SU-DHL-6 (cell line): Measurements from ENCODE around the gene PINLYP.

Experiments
- H2AFZ ChIP-seq: fragments of 200-600 bp; sonication (generic); 2 replicates; pipeline ENCODE4 v1.6.1; 2014; ENCODE audit warnings: low read depth, mild to moderate bottlenecking, moderate library complexity, mixed read lengths, antibody characterized with exemption, low read length; ENCODE audit not compliant: severe bottlenecking
- H3F3A ChIP-seq: fragments of 200-600 bp; shearing (Covaris generic); 2 replicates; pipeline ENCODE4 v1.6.0; 2016; ENCODE audit warnings: antibody characterized with exemption, mild to moderate bottlenecking; ENCODE audit not compliant: insufficient read depth
- H3K27ac ChIP-seq: fragments of 200-600 bp; sonication (generic); 2 replicates; pipeline ENCODE4 v1.5.1; 2016; ENCODE audit warnings: low read depth, mild to moderate bottlenecking, low read length, moderate library complexity, mixed read lengths
- H3K27me3 ChIP-seq: fragments of 200-600 bp; sonication (generic), shearing (Covaris generic); 2 replicates; pipeline ENCODE4 v1.6.0; 2014; ENCODE audit warnings: mild to moderate bottlenecking, low read length
- H3K36me3 ChIP-seq: fragments of 200-600 bp; sonication (generic); 2 replicates; pipeline ENCODE4 v1.6.1; 2014; ENCODE audit warnings: mild to moderate bottlenecking, low read length, mixed read lengths
- H3K4me2 ChIP-seq: fragments of 300-600, 200-600 bp; shearing (Covaris generic), sonication (generic); 2 replicates; pipeline ENCODE4 v1.6.0; 2014; ENCODE audit warnings: low read length, low read depth, mild to moderate bottlenecking; ENCODE audit not compliant: poor library complexity, severe bottlenecking
- H3K4me3 ChIP-seq: fragments of 200-600 bp; sonication (generic); 2 replicates; pipeline ENCODE4 v1.5.1; 2014; ENCODE audit warnings: antibody characterized with exemption, low read length, mild to moderate bottlenecking, mixed read lengths; ENCODE audit not compliant: insufficient read depth, poor library complexity, severe bottlenecking
- H3K79me2 ChIP-seq: fragments of 200-600 bp; sonication (generic); 2 replicates; pipeline ENCODE4 v1.6.1; 2014; ENCODE audit warnings: mild to moderate bottlenecking, low read length, moderate library complexity; ENCODE audit not compliant: insufficient read depth
- H3K9ac ChIP-seq: fragments of 200-600 bp; sonication (generic); 2 replicates; pipeline ENCODE4 v1.7.0; 2014; ENCODE audit warnings: mild to moderate bottlenecking, low read length
- H3K9me2 ChIP-seq: fragments of 200-600 bp; sonication (generic); replicated peaks from 2 replicates; pipeline ENCODE4 v1.6.1; 2014; ENCODE audit warnings: low read length; ENCODE audit not compliant: insufficient read depth
- H3K9me3 ChIP-seq: fragments of 200-600 bp; sonication (generic); 2 replicates; pipeline ENCODE4 v1.6.1; 2014; ENCODE audit warnings: low read length, mixed read lengths; ENCODE audit not compliant: insufficient read depth
- H4K20me1 ChIP-seq: fragments of 200-600 bp; sonication (generic); 2 replicates; pipeline ENCODE4 v1.6.1; 2014; ENCODE audit warnings: low read depth, mild to moderate bottlenecking, antibody characterized with exemption, low read length, moderate library complexity, mixed read lengths
- EZH2phosphoT487 ChIP-seq: fragments of 200-600 bp; sonication (generic), shearing (Covaris generic); conservative IDR thresholded peaks from 2 replicates; pipeline ENCODE4 v1.6.1; 2018; ENCODE audit warnings: mild to moderate bottlenecking, antibody characterized with exemption, low read length, moderate library complexity, mixed read lengths
- TF ChIP-seq, protein P1 (sequence below): fragments of 200-600 bp; sonication (generic); IDR thresholded peaks from one replicate; pipeline ENCODE4 v1.5.1; 2017; ENCODE audit warnings: antibody characterized with exemption, mild to moderate bottlenecking, low read length, moderate library complexity; ENCODE audit not compliant: insufficient read depth, poor library complexity, severe bottlenecking

PINLYP gene

DNA sequence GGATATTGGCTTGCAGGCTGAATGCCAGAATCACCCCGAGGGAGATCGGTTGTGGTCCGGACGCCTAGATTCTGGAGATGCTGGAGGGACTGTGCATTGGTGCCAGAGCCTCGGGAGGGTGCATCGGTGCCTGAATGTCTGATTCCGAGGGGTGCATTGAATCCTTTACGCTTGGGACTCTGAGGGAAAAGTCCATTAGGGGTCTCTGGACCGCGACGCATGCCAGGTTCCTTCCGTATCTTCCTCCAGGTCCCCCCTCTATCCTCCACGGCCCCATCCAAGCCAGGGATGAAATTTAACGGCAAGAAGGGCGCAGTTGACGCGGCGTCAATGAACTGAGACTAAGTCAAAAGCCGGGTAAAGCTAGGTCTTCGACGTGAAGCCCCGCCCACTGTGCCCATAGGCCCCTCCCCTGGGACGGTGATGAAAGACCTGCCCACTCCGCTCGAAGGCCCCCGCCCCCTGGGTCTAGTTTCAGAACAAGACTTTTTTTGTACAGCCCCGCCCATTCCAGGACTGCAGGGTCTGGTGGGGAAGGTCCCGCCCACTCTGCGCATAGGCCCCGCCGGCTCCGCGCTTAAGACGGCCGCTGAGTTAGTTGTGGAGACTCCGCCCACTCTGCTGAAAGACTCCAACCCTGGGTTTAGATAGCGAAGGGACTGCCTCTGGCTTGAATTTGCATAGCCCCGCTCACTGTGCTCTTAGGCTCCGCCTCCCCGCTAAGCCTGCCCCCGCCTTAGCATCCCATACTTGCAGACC is 41.9 kb upstream of the PINLYP start:
- Histone ChIP-seq H3K36me3 (no peaks in the 10 kb centered on the region), H3K79me2 (no peaks in the 10 kb centered on the region), H3K9me2 (no peaks in the 10 kb centered on the region), H3K27ac (peak overlapping the region; percentile 76), H3K27me3 (no peaks in the 10 kb centered on the region), H2AFZ (peak overlapping the region; percentile 67), H3F3A (peaks cover 19% of the 10 kb centered on the region), H3K9ac (peak overlapping the region; percentile 57), H4K20me1 (no peaks in the 10 kb centered on the region), H3K4me2 (peak overlapping the region; percentile 66), H3K9me3 (no peaks in the 10 kb centered on the region), H3K4me3 (peak overlapping the region; percentile 43)
- no peak for TF ChIP-seq EZH2phosphoT487
- TF ChIP-seq, protein P1, sequence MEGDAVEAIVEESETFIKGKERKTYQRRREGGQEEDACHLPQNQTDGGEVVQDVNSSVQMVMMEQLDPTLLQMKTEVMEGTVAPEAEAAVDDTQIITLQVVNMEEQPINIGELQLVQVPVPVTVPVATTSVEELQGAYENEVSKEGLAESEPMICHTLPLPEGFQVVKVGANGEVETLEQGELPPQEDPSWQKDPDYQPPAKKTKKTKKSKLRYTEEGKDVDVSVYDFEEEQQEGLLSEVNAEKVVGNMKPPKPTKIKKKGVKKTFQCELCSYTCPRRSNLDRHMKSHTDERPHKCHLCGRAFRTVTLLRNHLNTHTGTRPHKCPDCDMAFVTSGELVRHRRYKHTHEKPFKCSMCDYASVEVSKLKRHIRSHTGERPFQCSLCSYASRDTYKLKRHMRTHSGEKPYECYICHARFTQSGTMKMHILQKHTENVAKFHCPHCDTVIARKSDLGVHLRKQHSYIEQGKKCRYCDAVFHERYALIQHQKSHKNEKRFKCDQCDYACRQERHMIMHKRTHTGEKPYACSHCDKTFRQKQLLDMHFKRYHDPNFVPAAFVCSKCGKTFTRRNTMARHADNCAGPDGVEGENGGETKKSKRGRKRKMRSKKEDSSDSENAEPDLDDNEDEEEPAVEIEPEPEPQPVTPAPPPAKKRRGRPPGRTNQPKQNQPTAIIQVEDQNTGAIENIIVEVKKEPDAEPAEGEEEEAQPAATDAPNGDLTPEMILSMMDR, result no peak

DNA sequence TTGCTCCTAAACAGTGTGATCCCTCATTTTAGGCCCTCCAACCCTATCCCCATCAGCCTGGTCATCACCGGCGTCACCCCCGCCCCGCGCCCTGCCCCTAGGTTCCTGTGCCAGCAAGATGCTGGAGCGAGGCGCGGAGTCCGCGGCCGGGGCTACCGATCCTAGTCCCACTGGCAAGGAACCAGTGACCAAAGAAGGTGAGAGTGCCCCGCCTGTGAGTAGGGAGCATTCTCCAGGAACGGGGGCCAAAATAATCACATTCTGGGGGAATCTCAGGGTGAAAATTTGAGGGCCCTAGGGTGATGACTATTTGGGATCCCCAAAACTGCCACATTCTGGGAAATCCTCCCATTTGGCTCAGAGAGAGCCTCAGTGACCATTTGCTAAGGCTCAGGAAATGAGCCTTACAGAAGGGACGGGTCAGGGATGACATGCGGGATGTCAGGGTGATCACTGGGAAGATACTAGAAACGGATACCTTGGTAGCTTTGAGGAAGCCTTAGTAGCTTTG is 41.2 kb upstream of the PINLYP start:
- peaks cover 5% of the 10 kb centered on the region for H3K36me3 ChIP-seq
- H2AFZ ChIP-seq, result no peak overlapping the region
- no peaks in the 10 kb centered on the region for H3K9me3 ChIP-seq
- no peaks in the 10 kb centered on the region for H4K20me1 ChIP-seq
- H3K9ac ChIP-seq, result no peak overlapping the region
- no peak overlapping the region for H3K27ac ChIP-seq
- no peak for TF ChIP-seq EZH2phosphoT487
- TF ChIP-seq, protein P1, result no peak
- no peak overlapping the region for H3K4me2 ChIP-seq
- peaks cover 19% of the 10 kb centered on the region for H3F3A ChIP-seq
- H3K4me3 ChIP-seq, result no peak overlapping the region
- no peaks in the 10 kb centered on the region for H3K9me2 ChIP-seq
- no peaks in the 10 kb centered on the region for H3K79me2 ChIP-seq
- no peaks in the 10 kb centered on the region for H3K27me3 ChIP-seq

DNA sequence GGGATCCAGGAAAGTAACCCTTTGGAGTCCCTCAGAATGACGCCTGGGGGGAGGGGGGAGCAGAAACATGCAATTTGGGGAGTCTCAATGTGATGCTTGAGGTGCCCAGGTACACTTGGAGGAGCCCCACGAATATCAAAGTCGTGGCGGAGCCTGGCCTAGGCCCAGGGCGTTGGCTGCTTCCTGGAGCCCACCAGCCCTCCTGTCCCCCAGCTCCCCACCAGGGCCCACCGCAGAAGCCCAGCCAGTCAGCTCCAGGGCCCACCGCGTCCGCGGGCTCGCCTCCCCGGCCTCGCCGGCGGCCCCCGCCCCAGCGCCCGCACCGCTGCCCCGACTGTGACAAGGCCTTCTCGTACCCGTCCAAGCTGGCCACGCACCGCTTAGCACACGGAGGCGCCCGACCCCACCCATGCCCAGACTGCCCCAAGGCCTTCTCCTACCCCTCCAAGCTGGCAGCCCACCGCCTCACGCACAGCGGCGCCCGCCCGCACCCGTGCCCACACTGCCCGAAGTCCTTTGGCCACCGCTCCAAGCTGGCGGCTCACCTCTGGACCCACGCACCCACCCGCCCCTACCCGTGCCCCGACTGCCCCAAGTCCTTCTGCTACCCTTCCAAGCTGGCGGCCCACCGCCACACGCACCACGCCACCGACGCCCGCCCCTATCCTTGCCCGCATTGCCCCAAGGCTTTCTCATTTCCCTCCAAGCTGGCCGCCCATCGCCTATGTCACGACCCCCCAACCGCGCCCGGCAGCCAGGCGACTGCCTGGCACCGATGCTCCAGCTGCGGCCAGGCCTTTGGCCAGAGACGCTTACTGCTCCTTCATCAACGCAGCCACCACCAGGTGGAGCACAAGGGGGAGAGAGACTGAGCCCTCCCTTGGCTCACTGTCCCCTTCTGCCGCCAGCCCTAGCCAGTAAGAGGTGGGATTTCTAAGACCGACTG is 40.5 kb upstream of the PINLYP start:
- H3K4me2 ChIP-seq, result no peak overlapping the region
- H3K27ac ChIP-seq, result no peak overlapping the region
- no peaks in the 10 kb centered on the region for H3K27me3 ChIP-seq
- H3K4me3 ChIP-seq, result no peak overlapping the region
- H3F3A ChIP-seq, result peaks cover 19% of the 10 kb centered on the region
- H3K9me3 ChIP-seq, result no peaks in the 10 kb centered on the region
- TF ChIP-seq, protein P1, result peak; percentile 13
- TF ChIP-seq EZH2phosphoT487, result no peak
- no peak overlapping the region for H2AFZ ChIP-seq
- peaks cover 5% of the 10 kb centered on the region for H3K36me3 ChIP-seq
- no peaks in the 10 kb centered on the region for H3K79me2 ChIP-seq
- H3K9me2 ChIP-seq, result no peaks in the 10 kb centered on the region
- no peak overlapping the region for H3K9ac ChIP-seq
- no peaks in the 10 kb centered on the region for H4K20me1 ChIP-seq
